Measurements from ENCODE around the gene MYOM3.
A peak's percentile ranks its signal among the peaks of the same experiment; 100 is the strongest.

The MYOM3 gene

DNA sequence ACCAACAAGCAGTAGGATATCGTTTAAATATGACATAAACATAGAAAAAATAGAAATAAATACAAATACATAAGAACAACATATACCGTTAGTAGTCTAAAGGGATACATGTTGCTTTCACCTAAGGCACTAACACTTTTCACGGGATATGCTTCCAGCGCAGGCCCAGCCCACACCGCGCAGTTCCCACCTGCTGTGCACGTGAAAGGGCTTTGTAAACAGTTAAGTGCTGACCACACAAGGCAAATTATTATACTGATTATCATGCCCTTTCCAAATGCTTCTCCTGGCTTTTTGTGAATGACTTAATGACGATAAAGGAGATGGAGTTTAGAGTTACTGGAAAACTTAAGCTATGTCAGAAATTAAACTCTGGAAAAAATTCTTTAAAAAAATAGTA lies 42.3 kb upstream of the MYOM3 start:
- TF ChIP-seq, protein P1, sequence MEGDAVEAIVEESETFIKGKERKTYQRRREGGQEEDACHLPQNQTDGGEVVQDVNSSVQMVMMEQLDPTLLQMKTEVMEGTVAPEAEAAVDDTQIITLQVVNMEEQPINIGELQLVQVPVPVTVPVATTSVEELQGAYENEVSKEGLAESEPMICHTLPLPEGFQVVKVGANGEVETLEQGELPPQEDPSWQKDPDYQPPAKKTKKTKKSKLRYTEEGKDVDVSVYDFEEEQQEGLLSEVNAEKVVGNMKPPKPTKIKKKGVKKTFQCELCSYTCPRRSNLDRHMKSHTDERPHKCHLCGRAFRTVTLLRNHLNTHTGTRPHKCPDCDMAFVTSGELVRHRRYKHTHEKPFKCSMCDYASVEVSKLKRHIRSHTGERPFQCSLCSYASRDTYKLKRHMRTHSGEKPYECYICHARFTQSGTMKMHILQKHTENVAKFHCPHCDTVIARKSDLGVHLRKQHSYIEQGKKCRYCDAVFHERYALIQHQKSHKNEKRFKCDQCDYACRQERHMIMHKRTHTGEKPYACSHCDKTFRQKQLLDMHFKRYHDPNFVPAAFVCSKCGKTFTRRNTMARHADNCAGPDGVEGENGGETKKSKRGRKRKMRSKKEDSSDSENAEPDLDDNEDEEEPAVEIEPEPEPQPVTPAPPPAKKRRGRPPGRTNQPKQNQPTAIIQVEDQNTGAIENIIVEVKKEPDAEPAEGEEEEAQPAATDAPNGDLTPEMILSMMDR (IDR thresholded peaks at IDR 0.05; ENCODE audit: low read depth, low read length): no peak
- DNase-seq (ENCODE audit: extremely low read depth, low read depth): no peak

DNA sequence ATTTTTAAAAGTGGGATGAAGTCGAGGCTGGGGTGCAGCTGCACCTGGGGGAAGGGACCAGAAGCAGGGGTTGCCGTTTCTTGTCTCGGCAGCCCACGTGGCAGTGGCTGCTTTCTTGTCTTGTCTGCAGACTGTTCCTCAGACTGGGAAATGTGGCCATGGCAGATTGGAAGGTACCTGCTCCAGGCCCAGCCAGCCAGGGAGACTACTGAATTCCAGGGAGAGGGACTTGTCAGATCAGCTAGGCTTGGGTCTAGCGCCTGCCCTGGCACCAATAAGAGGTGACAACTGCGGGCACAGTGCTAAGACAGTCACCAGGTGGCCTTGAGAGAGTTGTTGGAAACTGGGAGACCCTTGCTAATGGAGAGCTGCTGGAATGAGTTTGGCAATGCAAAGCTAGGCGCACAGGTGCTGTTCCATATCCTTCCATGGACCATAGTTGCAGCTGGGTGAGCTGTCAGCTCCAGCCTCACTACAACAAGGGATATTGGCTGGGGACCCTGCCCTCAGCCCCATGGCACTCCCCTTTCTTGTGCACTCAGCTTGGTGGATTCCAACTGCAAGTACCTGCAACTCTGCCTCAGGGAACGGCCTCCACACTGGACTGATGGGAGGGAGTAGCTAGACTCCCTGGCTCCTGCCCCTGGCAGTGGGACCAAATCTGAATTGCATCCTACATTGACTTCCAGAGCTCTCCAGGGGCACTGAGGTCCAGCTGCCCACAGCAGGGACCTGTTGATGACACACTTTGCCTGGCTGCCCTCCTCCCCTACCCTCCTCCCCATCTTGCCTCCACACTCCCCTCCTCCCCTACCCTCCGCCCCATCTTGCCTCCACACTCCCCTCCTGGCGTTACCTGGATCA lies 40.9 kb upstream of the MYOM3 start:
- TF ChIP-seq, protein P1 (IDR thresholded peaks at IDR 0.05; ENCODE audit: low read depth, low read length): no peak
- DNase-seq (ENCODE audit: extremely low read depth, low read depth): no peak

DNA sequence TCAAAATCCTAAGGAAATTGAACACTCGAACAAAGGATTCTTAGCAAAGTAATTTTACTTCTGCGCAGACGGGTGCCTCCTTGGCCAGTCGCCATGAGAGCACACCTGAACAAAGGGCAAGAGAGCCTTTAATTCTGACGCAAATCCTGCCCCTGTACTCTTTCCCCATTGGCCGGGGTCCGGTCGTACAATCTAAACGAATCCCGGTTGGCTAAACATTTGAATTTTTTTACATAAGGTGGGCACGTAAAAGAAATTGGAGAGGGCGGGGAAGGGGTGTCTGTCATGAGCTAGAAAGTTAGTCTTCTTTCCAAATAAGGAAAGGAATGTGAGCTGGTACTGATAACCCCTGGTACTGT lies 39.2 kb upstream of the MYOM3 start:
- TF ChIP-seq, protein P1 (IDR thresholded peaks at IDR 0.05; ENCODE audit: low read depth, low read length): no peak
- DNase-seq (ENCODE audit: extremely low read depth, low read depth): no peak

DNA sequence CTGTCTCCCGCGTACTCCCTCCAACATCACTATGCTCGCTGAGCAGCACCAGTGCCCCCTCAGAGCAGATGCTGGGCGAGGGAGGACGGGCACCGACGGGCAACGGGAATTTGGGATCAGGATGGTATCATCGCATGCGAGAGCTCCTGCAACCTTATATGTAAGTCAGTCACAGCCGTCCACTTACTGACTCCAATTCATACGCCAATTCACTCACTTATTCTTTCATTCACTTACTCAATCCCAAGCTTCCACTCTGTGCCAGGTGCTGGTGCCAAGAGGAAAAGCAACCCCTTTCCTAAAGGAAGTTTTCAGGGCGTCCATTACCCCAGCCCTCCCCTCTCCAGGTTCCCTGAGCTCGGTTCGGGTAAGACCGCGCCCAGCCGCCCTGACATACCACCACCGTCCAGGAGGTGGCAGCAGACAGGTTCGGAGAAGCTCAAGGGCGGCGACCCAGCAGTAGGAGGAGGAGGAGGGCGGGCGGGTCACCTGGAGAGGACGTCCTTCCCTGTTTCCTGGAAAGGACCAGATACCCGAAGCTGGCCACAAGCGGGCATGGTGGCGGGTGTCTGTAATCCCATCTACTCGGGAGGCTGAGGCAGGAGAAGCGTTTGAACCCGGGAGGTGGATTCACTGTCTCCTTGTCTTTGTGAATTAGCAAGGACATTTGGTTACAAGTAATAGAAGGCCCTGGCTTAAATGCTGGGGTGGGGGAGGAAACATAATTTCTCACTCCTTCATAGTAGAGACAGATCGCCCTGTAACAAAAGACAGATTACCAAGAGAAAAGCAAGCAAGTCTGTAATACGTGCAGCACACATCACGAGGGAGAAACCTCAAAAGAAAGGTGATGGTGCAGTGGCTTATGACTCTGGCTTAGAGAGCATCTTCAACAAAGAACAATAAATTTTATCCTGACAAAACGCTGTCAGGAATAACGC lies 38.6 kb upstream of the MYOM3 start:
- DNase-seq (ENCODE audit: extremely low read depth, low read depth): peak; percentile 46
- TF ChIP-seq, protein P1 (IDR thresholded peaks at IDR 0.05; ENCODE audit: low read depth, low read length): peak; percentile 78

DNA sequence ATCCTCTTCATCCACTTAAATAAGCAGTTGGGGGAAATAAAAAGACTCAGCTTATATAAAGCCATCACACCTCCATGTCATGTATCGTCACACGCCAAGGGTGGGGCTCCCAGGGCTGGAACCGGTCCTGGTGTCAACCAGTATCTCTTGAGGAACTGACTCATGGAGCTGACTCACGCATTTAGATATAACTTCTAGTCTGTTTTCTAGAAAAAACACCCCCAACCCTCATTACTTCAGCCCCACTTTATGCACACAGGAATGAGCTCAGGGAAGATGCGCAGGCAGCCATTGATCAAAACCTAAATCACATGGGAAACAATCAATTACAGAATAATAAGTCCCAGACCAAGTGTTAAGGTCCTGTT lies 37.9 kb upstream of the MYOM3 start:
- TF ChIP-seq, protein P1 (IDR thresholded peaks at IDR 0.05; ENCODE audit: low read depth, low read length): no peak
- no peak for DNase-seq (ENCODE audit: extremely low read depth, low read depth)

DNA sequence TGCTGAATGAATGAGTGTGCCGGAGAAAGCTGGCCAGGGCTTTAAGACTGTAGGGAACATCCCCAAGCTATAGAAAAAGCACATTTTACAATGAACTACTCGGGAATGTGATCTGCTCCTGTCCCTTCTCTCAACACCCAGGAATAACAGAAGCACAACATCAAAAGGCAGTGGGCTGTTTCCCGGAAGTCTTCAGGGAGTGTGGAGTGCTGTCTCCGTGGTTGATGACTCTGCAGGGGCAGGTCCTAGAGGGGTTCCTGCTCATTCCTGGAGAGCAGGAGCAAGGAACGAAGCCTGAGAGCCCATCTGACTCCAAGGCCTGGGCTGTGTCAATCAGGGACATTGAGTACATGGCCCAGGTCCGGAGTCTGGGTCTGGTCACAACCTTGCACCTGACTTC lies 35.9 kb upstream of the MYOM3 start:
- DNase-seq (ENCODE audit: extremely low read depth, low read depth): no peak
- TF ChIP-seq, protein P1 (IDR thresholded peaks at IDR 0.05; ENCODE audit: low read depth, low read length): no peak

DNA sequence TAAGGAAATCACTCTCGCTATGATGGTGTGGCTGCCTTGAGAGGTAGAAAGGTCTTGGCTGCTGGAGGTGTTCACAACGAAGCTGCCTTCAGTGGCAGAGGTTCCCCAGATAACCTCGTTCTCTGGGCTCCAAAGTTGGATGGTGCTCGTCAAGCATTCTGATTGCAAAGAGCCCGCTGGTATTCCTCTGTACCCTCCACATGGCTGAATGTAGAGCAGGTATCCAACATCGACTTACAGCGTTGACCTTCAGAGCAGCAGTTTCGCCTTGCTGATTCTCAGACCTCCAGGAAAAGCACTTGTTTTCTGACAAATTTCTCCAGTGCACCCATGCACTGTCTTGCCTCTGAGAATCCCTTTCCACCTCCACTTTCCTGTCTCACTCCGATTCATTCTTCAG lies 35.3 kb upstream of the MYOM3 start:
- TF ChIP-seq, protein P1 (IDR thresholded peaks at IDR 0.05; ENCODE audit: low read depth, low read length): no peak
- no peak for DNase-seq (ENCODE audit: extremely low read depth, low read depth)
